SK-N-MC (cell line): ENCODE data around the gene ECE1.

Source experiments
- DNase-seq: peaks from one replicate; pipeline ENCODE4 v3.0.0-alpha.2; 2011; ENCODE audit warnings: low read depth, low spot score
- H3K27ac ChIP-seq: fragments of 200-600 bp; sonication (generic); 2 replicates; pipeline ENCODE4 v1.5.1; 2016; ENCODE audit warnings: mixed run types
- H3K36me3 ChIP-seq: fragments of 200-600 bp; sonication (generic); 2 replicates; pipeline ENCODE4 v1.6.1; 2017; ENCODE audit warnings: antibody characterized with exemption, low read length, mixed read lengths; ENCODE audit not compliant: insufficient read depth
- H3K4me3 ChIP-seq: fragments of 200-600 bp; sonication (generic); 2 replicates; pipeline ENCODE4 v1.5.1; 2016
- H3K9ac ChIP-seq: fragments of 200-600 bp; sonication (generic); 2 replicates; pipeline ENCODE4 v1.8.0; 2017; ENCODE audit warnings: mixed run types, mixed read lengths; ENCODE audit not compliant: insufficient read length
- H3K9me3 ChIP-seq: fragments of 200-600 bp; sonication (generic); 2 replicates; pipeline ENCODE4 v1.6.1; 2017; ENCODE audit warnings: low read depth, mild to moderate bottlenecking, antibody characterized with exemption, low read length, moderate library complexity, mixed read lengths
- EZH2 ChIP-seq: fragments of 200-600 bp; sonication (generic); IDR thresholded peaks from one replicate; pipeline ENCODE4 v1.6.1; 2017; ENCODE audit warnings: antibody characterized with exemption
- FOXP2 ChIP-seq: optimal IDR thresholded peaks from 2 replicates; pipeline ENCODE3; 2011; ENCODE audit warnings: mild to moderate bottlenecking, moderate library complexity; ENCODE audit not compliant: insufficient read depth; ENCODE audit errors: extremely low read length, control extremely low read depth
- POLR2AphosphoS5 ChIP-seq: IDR thresholded peaks from 2 replicates; pipeline ENCODE4 v1.6.1; 2012; ENCODE audit warnings: mild to moderate bottlenecking, low read depth, low read length, borderline replicate concordance

The ECE1 gene

GRCh38 chr1:21240706-21241105 lies 49.6 kb downstream of the ECE1 start:
- H3K36me3 ChIP-seq: peaks cover 10% of the 10 kb centered on the region; the same call in 1 of the 2 replicates
- TF ChIP-seq EZH2: no peak
- TF ChIP-seq POLR2AphosphoS5: no peak
- no peak for TF ChIP-seq FOXP2
- H3K9ac ChIP-seq: no peak overlapping the region
- H3K9me3 ChIP-seq: no peaks in the 10 kb centered on the region
- H3K4me3 ChIP-seq: no peak overlapping the region
- no peak for DNase-seq
- no peak overlapping the region for H3K27ac ChIP-seq

DNA sequence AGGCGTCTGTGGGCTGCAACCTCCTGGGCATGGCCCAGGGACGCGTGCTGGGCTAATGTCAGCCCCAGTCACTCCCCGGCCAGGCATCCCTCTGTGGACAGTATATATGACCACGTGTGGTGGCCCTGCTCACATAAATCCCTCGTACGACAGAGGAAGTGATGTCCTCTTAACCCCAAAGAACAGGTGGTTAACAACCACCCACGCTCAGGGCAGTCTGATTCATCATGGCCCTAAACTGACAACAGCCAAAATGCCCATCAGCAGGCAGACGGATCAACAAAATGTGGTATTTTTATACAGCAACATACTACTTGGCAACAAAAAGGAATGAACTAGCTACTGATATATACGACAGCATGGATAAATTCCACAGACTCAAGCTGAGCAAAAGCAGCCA lies 51.0 kb downstream of the ECE1 start:
- Histone ChIP-seq H3K9ac (no peak overlapping the region), H3K4me3 (no peak overlapping the region), H3K27ac (no peak overlapping the region), H3K36me3 (no peaks in the 10 kb centered on the region; the same call in 1 of the 2 replicates), H3K9me3 (no peaks in the 10 kb centered on the region)
- DNase-seq: no peak
- TF ChIP-seq EZH2 (no peak), POLR2AphosphoS5 (no peak), FOXP2 (no peak)

DNA sequence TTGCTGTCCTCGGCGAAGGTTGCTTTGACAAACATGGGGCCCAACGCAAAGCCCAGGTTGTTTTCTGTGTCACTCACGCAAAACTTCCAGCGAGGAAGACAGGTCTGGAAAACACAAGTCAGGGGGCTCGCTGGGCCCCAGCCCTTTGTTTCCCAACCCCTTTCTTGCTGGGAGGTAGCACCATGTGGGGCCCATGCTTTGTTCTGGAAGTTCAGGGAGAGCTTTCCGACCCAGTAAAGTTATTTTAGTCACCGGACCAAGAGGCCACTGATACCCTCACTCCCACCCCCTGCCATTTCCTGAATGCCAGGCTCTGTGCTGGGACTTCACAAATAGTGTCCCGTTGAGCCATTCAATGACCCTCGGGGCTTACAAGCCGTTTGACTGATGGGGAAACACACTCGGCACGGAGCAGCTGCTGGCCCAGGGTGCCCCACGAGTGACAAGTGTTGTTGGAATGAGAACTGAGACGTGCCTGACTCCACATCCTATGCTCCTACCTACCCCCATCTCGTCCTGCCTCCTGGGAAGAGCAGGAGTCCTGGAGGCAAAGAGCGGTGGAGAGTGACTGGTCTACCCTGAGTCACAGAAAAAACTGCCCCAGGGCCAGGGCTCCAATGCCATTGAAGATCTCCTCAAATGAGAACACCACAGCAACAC lies 52.0 kb downstream of the ECE1 start:
- Histone ChIP-seq H3K36me3 (peaks cover under 1% of the 10 kb centered on the region; the same call in 1 of the 2 replicates), H3K4me3 (no peak overlapping the region), H3K9ac (no peak overlapping the region), H3K27ac (no peak overlapping the region), H3K9me3 (no peaks in the 10 kb centered on the region)
- TF ChIP-seq FOXP2: no peak
- no peak for DNase-seq

DNA sequence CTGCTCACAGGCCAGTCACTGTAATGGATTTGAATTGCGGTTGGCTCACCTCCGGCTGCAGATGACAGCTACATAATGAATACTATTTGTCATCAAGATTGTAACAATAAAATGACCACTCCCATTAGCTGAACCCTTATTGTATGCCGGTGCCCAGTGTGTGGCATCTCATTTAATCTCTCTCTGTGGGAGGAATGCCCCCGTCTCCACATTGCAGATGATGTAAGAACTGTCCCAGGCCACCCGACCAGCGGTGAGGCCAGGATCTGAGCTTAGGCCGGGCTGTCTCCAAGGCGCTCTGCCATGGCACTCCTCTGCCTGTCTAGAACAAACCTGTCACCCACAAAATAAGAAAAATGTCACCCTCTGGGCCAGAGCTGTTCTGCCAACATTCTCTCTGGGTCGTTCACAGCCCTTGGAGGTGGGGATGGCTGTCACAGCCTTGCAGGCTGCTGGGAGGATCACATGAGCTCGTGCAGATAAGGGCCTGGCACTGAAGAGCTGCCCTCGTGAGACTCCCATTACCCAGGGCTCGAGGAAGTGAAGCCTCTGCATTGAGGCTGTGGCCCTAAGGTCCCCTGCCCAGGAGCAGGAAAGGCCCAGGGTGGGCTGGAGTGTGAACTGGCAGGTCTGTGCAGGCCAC lies 52.7 kb downstream of the ECE1 start:
- Histone ChIP-seq H3K4me3 (no peak overlapping the region), H3K9ac (no peak overlapping the region), H3K27ac (no peak overlapping the region), H3K9me3 (no peaks in the 10 kb centered on the region), H3K36me3 (peaks cover 3% of the 10 kb centered on the region; the same call in 1 of the 2 replicates)
- no peak for DNase-seq
- TF ChIP-seq EZH2: no peak
- TF ChIP-seq POLR2AphosphoS5: no peak
- no peak for TF ChIP-seq FOXP2

DNA sequence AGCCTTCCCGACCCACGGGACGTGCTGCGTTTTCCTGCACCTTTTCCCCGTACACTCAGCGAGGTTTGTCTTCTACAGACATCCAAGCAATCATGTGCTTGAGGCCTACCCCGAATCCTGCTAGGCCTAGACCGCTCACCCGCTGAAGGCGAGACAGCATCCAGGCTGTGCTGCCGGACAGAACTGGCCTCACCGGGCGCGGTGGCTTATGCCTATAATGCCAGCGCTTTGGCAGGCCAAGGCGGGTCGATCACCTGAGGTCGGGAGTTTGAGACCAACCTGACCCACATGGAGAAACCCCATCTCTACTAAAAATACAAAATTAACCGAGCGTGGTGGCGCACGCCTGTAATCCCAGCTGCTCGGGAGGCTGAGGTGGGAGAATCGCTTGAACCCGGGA lies 54.1 kb downstream of the ECE1 start:
- H3K4me3 ChIP-seq: no peak overlapping the region
- no peaks in the 10 kb centered on the region for H3K9me3 ChIP-seq
- no peak overlapping the region for H3K9ac ChIP-seq
- peaks cover 3% of the 10 kb centered on the region; the same call in 1 of the 2 replicates for H3K36me3 ChIP-seq
- H3K27ac ChIP-seq: no peak overlapping the region
- DNase-seq: no peak
- TF ChIP-seq EZH2 (no peak), POLR2AphosphoS5 (no peak), FOXP2 (no peak)

GRCh38 chr1:21234779-21235178 lies 55.5 kb downstream of the ECE1 start:
- H3K27ac ChIP-seq: no peak overlapping the region
- no peaks in the 10 kb centered on the region for H3K9me3 ChIP-seq
- no peak overlapping the region for H3K4me3 ChIP-seq
- no peak overlapping the region for H3K9ac ChIP-seq
- H3K36me3 ChIP-seq: peaks cover 3% of the 10 kb centered on the region; the same call in 1 of the 2 replicates
- TF ChIP-seq POLR2AphosphoS5 (no peak), EZH2 (no peak), FOXP2 (no peak)
- no peak for DNase-seq

GRCh38 chr1:21233490-21233889 lies 56.8 kb downstream of the ECE1 start:
- Histone ChIP-seq H3K27ac (no peak overlapping the region), H3K9ac (no peak overlapping the region), H3K4me3 (no peak overlapping the region), H3K36me3 (peaks cover 3% of the 10 kb centered on the region; the same call in 1 of the 2 replicates), H3K9me3 (no peaks in the 10 kb centered on the region)
- TF ChIP-seq FOXP2 (no peak), EZH2 (no peak), POLR2AphosphoS5 (no peak)
- no peak for DNase-seq

DNA sequence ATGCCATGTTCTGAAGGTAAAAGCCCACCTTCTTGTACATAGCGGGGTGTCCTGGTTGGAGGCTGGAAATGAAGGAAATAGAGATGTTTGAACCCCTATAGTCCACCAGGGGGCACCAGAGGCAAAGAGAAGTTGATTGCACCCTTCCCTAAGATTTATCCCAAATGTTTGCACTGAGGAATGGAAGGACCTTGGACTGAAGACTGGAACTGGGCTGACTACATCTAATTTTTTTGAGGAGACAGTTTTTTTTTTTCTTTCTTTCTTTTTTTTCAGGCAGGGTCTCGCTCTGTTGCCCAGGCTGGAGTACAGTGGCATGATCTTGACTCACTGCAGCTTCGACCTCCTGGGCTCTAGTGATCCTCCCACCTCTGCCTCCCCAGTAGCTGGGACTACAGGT lies 58.2 kb downstream of the ECE1 start:
- H3K27ac ChIP-seq: no peak overlapping the region

More for the DNA sequence above, 58.2 kb downstream of the ECE1 start:
- H3K36me3 ChIP-seq: peaks cover 3% of the 10 kb centered on the region; the same call in 1 of the 2 replicates
- H3K4me3 ChIP-seq: no peak overlapping the region
- H3K9me3 ChIP-seq: no peaks in the 10 kb centered on the region
- H3K9ac ChIP-seq: no peak overlapping the region
- peak; percentile 48 for DNase-seq
- TF ChIP-seq EZH2: no peak
- no peak for TF ChIP-seq FOXP2
- no peak for TF ChIP-seq POLR2AphosphoS5
